CD4-positive, alpha-beta T cell treated with Interleukin-17A for 4 hours (primary cell): ENCODE data around the gene ESPN.
A peak's percentile ranks its signal among the peaks of the same experiment; 100 is the strongest.

ENCODE experiments used
- DNase-seq: peaks from one replicate; pipeline ENCODE4 v3.0.0-alpha.2; 2020; ENCODE audit warnings: mixed read lengths

ESPN gene

GRCh38 chr1:6466751-6467150, 42.2 kb downstream of the ESPN start:
- no peak for DNase-seq

- DNase-seq: no peak
Observed at GRCh38 chr1:6467224-6467623, 42.6 kb downstream of the ESPN start.

- DNase-seq: no peak
Observed at GRCh38 chr1:6467744-6468688, 43.4 kb downstream of the ESPN start.

GRCh38 chr1:6468729-6469461, 44.3 kb downstream of the ESPN start:
- no peak for DNase-seq

GRCh38 chr1:6470132-6471085, 45.8 kb downstream of the ESPN start:
- no peak for DNase-seq

- DNase-seq: no peak
Observed at GRCh38 chr1:6471086-6471969, 46.8 kb downstream of the ESPN start.

GRCh38 chr1:6471970-6472368, 47.4 kb downstream of the ESPN start:
- DNase-seq: no peak

- peak; percentile 46 for DNase-seq
Observed at GRCh38 chr1:6472391-6472790, 47.8 kb downstream of the ESPN start.

- no peak for DNase-seq
Observed at GRCh38 chr1:6473156-6473555, 48.6 kb downstream of the ESPN start.

GRCh38 chr1:6473974-6474814, 49.6 kb downstream of the ESPN start:
- DNase-seq: no peak

GRCh38 chr1:6474815-6475282, 50.3 kb downstream of the ESPN start:
- no peak for DNase-seq

- peak; percentile 90 for DNase-seq
Observed at GRCh38 chr1:6475381-6476133, 51.0 kb downstream of the ESPN start.

- DNase-seq: no peak
Observed at GRCh38 chr1:6476483-6476882, 51.9 kb downstream of the ESPN start.

- no peak for DNase-seq
Observed at GRCh38 chr1:6477039-6477820, 52.7 kb downstream of the ESPN start.

- no peak for DNase-seq
Observed at GRCh38 chr1:6481820-6482219, 57.2 kb downstream of the ESPN start.

GRCh38 chr1:6483017-6483760, 58.6 kb downstream of the ESPN start:
- DNase-seq: no peak

GRCh38 chr1:6483761-6484117, 59.2 kb downstream of the ESPN start:
- no peak for DNase-seq

GRCh38 chr1:6484826-6485167, 60.2 kb downstream of the ESPN start:
- DNase-seq: no peak
